DMS53 treated with DMSO at 0.1 percent for 48 hours (cell line): Measurements from ENCODE around the gene C1R.

Source experiments
- DNase-seq: peaks from one replicate; lab custom pipeline; 2025; ENCODE audit not compliant: unreplicated experiment; lab: John Stamatoyannopoulos, UW

The C1R gene

GRCh38 chr12:7100239-7100638, 8.0 kb upstream of the C1R start:
- DNase-seq = no peak

DNA sequence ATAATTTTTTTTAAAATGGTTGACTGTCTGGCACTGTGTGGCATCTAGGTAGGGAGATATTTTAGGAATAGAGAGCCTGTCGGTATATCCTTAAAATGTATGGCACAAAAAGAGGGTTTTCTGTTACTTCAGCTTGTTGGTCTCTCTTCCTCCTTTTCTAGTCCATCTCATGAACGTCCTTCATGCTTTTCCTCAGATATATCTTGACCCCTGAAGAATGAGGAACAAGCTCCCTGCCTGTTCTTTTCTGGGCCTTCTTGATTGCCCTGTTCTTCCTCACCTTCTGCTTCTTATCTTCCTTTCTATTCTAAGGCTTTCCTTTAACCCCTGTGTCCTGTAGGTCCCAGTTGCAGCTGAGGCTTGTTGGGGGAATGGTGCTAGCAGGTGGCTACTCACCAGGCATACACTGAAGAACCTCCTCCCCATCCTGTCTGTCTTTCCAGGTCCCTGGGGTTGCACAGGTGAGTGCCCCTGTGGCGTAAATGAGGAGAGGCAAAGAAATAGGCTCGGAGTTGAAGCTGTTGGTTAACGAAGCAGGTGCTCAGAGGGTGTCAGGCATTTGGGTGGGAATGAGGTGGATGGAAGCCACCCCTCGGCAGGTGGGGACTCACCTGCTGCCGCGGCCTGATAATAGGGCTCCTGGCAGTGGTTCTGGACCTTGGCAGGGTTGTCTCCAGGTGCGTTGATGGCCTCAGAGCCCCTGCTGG, 7.2 kb upstream of the C1R start:
- no peak for DNase-seq

- DNase-seq = peak; percentile 80
Observed at GRCh38 chr12:7096979-7097378, 4.7 kb upstream of the C1R start.

DNA sequence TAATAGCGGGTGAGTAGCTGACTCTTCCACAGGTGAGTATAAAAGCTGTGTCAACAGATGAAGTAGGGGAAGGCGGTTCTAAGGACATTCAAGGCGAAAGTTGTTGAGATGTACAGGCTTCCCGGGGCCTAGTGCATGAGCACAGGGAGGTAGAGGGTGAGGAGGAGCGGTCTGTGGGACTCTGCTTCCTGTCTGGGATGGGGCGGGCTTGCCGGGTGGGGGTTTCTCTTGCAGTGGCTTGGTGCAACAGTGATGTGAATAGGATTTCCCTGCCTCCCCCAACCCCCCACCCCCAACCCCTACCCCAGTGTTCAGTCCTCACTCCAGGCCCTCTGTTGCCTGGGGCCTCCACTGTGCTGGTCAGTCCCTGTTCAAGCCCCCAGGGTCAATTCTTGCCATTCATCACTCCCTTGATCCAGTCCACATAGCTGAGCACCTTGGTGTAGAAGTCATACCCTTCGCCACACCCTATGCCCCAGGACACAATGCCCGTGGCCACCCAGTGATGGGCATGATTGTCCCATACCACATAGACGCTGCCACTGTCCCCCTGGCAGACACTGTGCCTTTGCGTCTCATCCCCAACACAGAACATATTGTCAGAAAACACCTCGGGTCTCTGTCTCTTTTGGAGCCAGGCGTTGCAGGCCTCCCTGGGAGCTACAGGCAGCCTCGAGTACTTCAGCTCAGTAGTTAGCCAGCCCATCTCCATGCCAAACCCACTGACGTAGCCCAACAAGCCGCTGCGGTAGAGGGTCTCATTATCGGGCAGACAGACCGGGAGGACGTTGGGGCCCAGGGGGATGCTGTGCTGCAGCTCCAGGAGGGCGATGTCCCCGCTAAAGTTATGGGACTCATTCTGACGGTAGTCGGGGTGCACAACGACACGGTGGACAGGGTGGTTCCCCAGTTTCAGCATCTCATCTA, 4.0 kb upstream of the C1R start:
- DNase-seq = no peak

- no peak for DNase-seq
Observed at GRCh38 chr12:7093892-7094291, 1.6 kb upstream of the C1R start.

DNA sequence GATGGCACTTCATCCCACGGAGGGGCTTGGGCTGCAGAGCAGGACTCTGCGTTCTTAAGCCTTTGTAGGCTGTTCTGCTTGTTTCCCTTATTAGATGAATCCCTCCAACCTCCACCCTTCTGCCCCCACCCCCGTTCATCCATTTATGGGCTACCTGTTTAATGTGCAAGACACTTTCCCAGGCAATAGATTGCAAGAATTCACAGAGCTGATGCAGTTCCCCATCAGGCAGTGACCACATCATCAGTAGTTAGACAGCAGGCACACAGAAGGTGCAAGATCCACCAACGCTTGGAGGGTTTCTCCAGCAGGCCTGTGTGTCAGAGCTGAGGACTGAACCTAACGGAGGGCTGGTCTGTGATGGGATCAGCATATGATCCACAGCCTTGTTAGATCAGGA, 1.2 kb upstream of the C1R start:
- no peak for DNase-seq

DNA sequence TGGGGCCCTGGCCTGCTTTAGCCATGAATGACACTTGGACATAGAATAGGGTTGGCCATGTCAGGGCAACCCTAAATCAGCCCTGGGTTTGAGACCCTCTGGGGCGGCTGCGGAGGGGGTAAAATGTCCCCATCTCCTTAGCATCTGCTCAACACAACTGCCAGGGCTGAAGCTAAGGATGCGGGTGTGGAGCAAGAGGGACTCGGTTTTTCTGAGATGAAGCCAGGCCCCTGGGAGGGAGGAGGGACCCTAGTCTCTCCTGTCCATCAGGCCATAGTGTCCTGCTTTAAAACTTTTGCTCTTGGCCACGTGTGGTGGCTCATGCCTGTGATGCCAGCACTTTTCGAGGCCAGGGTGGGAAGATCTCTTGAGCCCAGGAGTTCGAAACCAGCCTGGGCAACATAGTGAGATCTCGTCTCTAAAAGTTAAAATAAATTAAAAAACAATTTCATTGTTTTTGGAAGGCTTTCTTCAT, 778 bp upstream of the C1R start:
- DNase-seq = no peak

GRCh38 chr12:7091660-7092228, 501 bp downstream of the C1R start:
- DNase-seq = no peak

- DNase-seq = no peak
Observed at GRCh38 chr12:7091171-7091570, 1.1 kb downstream of the C1R start.

DNA sequence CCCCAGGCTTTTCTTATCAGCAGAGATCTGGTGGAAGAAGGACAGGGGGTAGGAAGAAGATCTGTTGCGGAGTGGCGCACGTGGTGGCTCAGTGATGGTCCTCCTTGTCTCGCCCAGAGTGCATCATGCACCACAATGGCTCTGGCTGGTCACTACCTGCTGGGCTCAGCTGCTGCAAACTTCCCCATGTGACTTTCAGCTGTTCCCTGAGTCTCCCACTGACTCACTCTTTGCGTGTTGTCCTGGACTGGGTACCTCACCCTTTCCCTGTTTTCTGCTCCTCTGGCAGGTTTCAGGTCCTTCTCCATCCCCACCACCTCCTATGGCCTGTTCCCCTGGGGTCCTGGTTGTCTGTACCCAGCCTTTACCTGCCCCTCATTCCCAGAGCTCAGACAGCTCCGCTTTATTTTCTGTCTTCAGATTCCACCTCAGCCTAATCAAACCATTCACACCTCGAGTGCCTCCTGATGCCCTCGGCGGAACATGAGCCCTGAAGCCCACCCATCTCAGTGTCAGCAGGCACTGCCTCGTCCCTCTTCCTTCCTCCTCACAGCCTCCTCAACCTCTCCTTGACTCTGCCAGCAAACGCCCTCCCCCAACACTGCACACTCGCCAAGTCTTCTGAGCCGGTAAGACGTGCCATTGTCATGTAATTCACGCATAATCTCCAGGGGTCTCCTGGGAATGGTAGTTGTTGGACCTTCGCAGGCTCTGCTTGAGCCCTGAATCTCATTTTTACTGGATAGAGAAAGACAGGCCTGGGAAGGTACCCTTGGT, 1.8 kb downstream of the C1R start:
- DNase-seq = no peak

GRCh38 chr12:7089196-7089871, 2.9 kb downstream of the C1R start:
- no peak for DNase-seq

DNA sequence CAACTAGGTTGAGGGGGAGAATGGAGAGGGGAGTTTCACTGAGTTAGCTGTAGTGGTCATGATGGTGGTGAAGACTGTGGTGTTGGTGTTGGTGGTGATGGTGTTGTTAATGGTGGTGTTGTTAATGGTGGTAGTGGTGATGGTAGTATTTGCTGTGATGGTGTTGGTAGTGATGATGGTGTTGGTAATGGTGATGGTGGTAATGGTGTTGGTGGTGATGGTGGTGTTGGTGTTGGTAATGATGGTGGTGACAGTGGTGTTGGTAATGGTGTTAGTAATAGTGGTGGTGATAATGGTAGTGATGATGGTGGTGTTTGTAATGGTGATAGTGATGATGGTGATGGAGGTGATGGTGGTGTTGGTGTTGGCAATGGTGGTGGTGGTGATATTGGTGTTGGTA, 9.1 kb downstream of the C1R start:
- no peak for DNase-seq

DNA sequence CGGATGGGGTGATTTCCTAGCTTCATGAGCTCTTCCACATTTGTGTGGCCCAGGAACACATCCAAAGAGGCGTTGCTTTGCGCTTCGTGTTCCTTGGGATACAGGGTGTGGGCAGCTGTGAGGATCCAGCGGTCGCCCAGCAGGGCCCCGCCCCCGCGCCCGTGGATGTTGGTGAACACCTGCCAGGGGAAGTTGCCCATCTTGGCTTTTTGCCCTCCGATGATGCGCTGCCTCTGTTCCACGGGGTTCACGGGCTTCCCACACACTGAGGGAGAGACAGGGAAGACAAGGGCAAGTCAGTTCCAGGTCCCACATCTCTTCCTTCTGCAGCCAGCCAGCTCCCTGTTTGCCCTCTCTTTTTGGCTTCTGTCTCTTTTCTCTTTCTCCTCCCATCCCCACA, 11.2 kb downstream of the C1R start:
- no peak for DNase-seq

DNA sequence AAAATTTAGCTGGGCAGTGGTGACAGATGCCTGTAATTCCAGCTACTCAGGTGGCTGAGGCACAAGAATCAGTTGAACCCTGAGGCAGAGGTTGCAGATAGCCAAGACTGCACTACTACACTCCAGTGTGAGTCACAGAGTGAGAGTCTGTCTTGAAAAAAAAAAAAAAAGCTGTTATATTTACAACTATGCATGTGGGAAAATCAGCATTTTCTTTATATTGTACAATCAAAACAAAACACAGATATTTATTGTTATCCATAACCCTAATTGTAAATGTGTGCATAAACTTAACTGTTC, 12.5 kb downstream of the C1R start:
- no peak for DNase-seq

GRCh38 chr12:7078163-7078562, 14.1 kb downstream of the C1R start:
- DNase-seq = no peak

DNA sequence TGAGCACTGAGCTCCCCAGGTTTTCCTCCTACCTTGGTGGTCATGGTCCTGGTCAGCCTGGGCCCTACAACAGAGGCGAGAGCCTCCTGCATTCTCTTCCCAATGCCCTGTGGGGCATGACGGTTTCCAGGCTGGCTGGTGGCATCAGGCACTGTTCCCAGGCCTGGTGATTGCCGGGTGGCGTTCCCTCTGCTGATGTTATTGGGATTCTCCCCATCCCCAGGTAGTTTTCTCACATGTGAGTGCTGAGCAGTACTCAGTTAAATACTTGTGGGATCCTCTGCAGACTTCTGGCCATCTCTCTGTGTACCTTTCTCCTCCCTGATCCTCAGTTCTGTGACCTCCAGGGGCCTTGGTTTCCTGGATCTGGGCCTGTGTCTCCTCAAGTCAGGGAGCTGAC, 15.8 kb downstream of the C1R start:
- DNase-seq = no peak

DNA sequence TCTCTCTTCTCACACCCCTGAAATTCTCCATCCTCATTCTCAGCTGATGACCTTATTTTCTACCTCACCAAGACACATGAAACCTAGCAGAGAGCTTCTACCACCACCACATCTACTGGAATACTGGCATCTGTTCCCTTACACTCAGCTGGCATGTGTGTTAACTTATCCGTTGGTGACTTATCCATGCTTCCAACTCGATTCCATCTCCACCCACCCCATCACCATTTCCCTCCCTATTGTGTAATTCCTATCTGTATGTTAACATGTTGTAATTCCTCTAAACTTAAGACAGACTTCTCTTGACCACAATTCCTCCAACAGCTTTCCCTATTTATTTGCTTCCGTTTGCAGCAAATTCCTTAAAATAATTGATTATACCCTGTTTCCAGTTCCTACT, 16.3 kb downstream of the C1R start:
- DNase-seq = no peak

GRCh38 chr12:7075518-7075917, 16.7 kb downstream of the C1R start:
- no peak for DNase-seq

DNA sequence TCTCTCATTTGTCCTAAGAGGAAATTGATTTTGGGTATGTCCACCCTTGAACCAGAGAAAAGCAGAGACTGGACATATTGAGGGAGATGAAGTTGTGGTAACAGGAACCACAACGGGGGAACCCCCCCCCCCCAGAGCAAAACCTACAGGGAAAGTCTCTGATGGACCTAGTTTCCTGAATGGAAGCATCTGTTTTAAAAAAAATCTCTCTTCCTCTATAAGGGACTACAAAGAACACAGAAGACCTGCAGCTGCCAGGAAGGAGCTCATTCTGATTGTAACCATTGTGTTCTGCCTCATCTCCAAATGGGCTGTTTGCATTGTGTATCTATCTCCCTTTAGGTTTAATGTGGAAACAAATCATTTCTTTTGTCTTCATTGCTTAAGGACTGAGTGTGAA, 18.3 kb downstream of the C1R start:
- no peak for DNase-seq

DNA sequence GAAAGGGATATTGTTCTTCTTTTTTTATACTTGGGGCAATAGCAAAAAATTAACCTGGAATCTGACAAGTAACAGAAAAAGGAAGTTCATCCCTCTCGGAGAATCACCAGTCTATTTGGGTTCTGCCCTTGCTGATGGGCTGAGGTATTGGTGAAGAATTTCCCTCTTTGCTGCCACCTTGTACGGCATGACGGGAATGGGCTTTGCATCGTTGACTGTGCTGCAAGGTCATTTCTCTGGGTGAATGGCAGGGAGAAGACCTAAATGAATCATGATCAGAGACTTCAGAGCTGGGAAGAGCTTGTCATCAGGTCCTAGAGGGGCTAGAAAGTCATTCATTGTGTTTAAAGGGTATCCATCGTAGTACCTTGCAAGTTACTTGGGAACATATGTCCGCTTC, 19.7 kb downstream of the C1R start:
- DNase-seq = no peak

DNA sequence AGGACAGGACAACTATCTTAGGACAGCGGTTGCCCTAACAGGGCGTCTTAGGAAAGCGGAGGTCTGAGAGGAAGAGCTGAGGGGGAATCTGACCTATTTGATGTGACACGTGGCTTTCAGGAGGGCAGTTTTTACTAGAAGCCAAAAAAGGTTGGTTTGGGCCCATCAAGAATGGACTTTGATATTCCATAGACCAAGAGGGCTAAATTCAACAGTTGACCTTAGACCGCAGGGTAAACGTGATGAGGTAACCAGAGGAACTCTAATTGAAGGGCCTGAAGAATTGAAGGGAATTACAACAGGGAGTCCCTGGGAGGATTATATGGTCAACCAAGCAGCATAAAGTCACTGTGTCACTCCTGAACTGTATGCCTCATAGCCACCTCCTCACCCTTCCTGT, 20.2 kb downstream of the C1R start:
- DNase-seq = no peak
